GM12874 (cell line): Measurements from ENCODE around the gene AGFG2.

Experiments
- TF ChIP-seq, protein P1 (sequence below): IDR thresholded peaks from 2 replicates; pipeline ENCODE4 v1.5.1; 2011; ENCODE audit warnings: low read depth, mild to moderate bottlenecking, control low read depth, low read length, moderate library complexity; ENCODE audit not compliant: insufficient read depth

The AGFG2 gene

DNA sequence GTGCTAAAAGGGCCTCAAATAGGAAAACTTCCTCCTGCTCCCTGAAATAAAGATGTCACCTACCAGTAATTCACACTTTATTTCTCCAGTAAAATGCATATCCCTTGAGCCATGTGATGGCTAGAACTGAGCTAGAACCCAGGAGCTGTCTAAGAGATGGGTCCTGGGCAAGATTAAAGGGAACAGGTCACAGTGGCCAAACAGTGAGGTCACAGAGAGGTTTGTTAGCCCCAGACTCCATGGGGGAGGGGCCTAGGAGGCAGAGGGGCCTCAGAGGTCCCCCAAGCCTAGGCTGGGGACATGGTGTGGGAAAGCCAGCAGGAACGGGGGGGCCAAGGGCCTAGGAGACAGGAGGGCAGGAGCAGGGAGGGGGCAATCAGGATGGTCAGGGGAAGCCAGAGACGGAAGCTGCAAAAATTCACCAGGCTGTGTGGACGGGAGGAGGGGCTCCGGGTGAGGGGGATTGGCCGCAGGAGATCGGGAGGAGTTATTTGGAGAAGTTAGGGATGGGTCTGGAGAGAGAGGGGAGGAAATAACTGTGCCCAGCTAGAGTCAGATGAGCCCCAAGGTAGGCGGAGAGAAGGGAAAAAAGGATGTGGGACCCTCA lies 50.4 kb downstream of the AGFG2 start:
- TF ChIP-seq, protein P1, sequence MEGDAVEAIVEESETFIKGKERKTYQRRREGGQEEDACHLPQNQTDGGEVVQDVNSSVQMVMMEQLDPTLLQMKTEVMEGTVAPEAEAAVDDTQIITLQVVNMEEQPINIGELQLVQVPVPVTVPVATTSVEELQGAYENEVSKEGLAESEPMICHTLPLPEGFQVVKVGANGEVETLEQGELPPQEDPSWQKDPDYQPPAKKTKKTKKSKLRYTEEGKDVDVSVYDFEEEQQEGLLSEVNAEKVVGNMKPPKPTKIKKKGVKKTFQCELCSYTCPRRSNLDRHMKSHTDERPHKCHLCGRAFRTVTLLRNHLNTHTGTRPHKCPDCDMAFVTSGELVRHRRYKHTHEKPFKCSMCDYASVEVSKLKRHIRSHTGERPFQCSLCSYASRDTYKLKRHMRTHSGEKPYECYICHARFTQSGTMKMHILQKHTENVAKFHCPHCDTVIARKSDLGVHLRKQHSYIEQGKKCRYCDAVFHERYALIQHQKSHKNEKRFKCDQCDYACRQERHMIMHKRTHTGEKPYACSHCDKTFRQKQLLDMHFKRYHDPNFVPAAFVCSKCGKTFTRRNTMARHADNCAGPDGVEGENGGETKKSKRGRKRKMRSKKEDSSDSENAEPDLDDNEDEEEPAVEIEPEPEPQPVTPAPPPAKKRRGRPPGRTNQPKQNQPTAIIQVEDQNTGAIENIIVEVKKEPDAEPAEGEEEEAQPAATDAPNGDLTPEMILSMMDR: no peak

DNA sequence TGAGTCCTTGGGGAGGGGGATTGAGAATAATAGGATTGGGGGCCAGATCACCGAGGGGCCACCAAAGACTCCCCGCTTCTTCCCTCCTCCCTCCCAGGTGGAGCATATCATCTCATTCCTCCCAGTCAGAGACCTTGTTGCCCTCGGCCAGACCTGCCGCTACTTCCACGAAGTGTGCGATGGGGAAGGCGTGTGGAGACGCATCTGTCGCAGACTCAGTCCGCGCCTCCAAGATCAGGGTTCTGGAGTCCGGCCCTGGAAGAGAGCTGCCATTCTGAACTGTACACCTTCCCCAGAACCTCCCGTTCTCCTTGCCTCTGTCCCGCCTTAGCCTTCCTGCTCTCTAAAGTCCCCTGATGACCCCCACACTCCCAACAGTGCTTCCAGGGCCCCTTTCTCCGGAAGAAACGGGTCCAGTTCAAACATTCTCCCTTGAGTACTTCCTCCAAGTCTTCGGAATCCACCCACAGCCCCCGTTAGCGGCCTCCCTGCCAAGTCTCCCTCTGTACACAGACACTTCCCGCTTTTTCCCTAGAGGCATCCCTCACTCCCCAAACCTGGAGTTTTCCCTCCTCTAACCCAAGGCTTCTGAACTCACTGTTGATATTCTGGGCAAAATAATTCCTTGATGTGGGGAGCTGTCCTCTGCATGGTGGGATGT lies 51.2 kb downstream of the AGFG2 start:
- TF ChIP-seq, protein P1: no peak

DNA sequence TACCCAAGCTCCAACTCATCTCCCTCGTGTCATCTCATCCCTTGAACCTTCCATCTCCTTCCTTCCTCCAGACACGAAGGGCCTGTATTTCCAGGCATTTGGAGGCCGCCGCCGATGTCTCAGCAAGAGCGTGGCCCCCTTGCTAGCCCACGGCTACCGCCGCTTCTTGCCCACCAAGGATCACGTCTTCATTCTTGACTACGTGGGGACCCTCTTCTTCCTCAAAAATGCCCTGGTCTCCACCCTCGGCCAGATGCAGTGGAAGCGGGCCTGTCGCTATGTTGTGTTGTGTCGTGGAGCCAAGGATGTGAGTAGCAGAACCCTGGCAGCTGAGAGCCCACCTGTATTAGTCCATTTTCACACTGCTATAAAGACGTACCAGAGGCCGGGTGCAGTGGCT lies 52.6 kb downstream of the AGFG2 start:
- TF ChIP-seq, protein P1: no peak

DNA sequence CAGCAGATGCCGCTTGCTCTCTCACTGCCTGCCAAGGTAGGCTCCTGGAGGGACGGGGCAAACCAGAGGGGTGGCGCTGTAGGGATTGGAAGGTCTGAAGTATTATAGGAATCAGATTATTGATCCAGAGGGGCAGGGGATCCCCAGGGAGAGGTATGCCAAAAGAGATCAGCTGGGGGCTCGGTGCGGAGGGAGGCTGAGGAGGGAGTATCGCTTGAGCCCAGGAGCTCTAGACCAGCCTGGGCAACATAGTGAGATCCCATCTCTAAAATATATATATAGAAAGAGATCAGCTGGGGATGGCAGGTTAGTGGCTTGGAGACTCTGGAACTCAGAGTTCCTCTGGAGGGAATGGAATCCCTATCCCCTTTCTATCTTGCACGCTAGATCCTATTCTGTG lies 56.2 kb downstream of the AGFG2 start:
- TF ChIP-seq, protein P1: no peak

DNA sequence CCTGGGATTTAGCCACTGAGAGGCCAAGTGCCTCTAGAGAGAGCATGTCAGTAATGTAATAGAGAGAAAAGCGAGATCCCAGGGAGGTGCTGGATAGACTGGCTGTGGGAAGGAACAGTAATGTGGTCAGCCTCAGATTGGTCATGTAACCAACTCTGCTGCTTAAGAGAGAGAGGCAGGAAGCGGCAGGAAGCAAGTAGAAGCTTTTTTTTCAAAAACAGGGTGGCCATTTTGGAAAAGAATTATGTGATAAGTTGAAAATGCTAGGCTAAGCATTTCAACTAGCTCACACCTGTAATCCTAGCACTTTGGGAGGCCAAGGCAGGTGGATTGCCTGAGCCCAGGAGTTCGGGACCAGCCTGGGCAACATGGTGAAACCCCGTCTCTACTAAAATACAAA lies 59.4 kb downstream of the AGFG2 start:
- TF ChIP-seq, protein P1: no peak

DNA sequence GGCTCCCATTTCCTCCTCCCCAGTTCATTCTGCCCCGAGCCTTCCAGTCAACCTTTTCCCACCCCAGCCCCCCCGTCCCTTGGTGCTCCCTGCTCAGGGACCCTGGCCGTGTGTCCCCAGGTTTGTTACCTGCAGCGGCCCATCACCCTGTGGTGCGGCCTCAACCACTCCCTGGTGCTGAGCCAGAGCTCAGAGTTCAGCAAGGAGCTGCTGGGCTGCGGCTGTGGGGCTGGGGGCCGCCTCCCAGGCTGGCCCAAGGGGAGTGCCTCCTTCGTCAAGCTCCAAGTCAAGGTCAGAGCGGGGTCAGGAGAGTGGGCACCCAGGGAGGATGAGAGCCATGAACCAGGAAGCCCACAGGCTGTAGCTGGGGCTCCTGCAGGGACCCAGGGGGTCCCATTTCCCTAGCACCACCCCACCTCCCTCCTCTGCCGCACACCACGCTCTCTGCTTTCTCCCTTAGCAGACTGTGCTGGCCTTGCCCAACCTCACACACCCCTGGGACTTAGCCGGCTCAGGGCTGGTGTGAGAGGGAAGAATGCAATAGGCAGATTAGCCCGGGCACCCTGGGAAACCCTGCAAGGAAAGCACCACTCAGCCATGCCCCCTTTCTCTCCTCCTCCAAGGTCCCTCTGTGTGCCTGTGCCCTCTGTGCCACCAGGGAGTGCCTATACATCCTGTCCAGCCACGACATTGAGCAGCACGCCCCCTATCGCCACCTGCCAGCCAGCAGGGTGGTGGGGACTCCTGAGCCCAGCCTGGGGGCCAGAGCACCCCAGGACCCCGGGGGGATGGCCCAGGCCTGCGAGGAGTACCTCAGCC lies 61.1 kb downstream of the AGFG2 start:
- TF ChIP-seq, protein P1: peak; percentile 16; the same call in 1 of the 2 replicates

DNA sequence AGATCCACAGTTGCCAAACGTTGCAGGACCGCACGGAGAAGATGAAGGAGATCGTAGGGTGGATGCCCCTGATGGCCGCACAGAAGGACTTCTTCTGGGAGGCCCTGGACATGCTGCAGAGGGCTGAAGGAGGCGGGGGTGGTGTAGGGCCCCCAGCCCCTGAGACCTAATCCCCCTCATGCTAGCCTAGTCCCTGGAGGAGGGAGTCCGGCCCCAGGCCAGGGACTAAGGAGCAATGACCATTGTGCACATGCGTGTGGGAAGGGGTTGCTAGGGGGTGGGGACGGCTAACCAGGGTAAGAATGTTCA lies 61.7 kb downstream of the AGFG2 start:
- TF ChIP-seq, protein P1: no peak
